Activated CD8-positive, alpha-beta memory T cell treated with anti-CD3 and anti-CD28 coated beads, Interleukin-2, amount 50 U/mL, for 24 hours (primary cell): ENCODE data around the gene PCMTD2.

Experiments
- DNase-seq: peaks from one replicate; pipeline ENCODE4 v3.0.0-alpha.2; 2020; ENCODE audit errors: extremely low read depth

Gene PCMTD2

DNA sequence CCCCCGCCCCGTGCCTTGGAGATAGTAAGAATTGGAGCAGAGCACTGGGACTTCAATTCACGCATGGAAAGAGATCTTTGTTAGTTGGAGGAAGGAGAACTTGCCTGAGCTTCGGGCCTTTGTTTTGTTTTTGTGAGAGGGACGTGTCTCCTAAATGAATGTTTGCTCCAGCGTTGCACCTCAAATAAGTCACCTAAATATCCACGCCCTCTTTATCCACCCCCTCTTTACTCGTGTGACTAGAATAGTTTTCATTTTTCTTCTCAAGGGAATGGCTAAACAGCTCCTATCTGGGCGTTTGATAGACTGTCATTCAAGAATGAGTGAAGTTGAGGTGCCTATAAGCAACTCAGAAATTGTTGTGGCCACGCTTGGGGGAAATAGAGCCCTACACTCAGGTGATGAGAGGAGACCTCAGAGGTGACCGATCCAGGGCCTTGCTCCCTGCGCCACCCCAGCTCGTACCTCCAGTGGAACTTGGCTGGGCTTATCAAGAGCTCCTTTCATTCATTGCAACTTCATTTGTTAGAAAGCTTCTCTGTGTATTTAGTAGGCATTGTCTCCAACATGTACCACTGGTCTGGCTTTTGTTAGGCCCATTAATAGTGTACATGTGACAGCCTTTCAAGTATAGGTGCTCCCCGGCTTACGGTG lies 861 bp downstream of the PCMTD2 start:
- DNase-seq = no peak

DNA sequence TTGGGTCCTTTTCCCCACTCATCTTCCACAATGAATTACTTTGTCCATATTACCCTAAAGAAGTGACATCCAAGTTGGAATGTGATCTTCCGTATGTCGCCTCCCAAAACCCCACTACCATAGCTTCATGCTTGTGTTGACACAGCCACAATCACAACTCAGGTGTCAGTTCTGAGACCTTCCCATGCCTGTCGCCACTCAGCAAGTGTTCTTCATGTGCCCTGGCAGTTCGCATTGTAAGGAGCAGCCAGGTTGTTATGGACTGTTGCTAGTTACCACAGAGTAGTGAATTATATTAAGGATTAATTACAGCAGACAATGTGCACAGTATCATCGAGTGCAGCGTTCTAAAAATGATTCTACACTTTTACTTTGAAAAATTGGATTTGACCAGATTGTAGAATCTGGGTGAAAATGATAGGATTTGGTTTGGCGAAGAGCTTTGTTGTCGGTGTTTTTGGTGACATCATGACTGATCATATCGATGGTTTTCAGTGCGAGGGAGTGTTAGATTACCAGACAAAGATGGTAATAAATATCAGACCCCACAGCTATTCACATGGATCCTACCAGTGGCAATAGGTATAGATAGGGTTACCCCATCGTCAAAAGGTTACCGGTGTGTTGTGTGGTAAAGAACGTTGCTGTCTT lies 1.7 kb downstream of the PCMTD2 start:
- no peak for DNase-seq

DNA sequence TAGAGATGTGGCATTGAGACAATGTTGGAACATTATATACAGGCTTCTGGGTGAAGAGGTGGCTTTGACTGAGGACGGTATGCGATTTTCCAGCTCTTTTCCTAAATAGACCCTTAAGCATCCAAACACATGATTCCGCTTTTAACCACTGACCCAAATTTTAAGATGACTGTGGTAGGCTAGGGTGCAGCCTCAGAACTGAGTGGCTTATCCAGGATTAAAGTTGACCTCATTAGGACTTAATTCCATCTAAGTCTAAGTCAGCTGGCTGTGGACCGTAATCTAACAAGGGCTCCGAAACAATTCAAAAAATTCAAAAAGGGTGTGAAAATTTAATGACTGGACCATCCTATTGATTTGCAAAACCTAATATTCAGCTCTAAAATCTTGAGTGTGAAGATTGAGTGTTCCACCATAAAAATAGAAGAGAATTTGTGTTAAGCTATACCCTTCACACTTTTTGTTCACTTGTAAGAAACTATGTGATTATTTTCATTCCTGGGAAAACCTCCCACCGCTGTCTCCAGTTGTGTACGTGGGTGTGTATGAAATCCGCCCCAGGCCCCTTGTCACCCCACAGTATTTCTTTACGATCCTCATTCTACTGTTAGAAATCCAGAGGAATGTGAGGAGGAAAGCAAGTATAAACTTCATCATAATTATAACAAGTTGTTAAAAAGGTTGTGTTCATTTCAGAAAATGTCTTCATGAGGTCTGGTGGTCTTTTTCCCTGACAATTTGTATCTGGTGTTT lies 2.7 kb downstream of the PCMTD2 start:
- no peak for DNase-seq

DNA sequence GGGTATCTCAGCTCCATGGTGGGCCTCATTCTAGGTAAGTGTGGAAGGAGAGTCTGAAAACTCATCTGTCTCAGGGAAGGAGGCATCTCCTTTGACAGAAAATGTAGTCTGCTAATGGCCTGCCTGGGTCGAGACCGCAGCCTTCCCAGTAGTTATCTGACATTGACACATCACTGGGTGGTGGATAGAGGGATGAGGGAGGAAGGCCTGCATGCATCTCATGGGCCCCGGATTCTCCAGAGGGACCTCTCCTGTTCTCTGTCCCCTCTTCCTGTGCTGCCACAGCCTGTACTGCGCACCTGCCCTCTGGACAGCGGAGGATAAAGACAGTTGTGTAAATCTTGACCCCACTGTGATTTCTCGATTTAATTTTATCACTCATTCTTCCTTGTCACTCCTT lies 4.7 kb downstream of the PCMTD2 start:
- no peak for DNase-seq

DNA sequence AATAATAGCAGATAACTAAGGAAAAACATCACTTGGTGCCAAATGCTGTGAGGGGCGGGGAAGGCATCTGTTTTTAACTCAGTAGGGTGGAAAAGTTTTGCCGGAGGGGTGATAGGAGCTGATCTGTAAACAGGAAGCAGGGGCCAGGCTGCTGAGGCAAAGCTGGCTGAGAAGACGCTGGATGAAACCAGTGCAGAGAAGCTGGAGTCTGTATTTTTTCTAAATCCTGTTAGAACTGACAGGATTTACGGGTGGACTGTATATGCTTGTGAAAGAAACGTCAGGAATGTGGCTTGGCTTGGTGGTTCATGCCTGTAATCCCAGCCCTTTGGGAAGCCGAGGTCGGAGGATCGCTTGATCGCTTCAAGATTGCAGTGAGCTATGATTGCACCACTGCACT lies 5.6 kb downstream of the PCMTD2 start:
- DNase-seq = no peak

DNA sequence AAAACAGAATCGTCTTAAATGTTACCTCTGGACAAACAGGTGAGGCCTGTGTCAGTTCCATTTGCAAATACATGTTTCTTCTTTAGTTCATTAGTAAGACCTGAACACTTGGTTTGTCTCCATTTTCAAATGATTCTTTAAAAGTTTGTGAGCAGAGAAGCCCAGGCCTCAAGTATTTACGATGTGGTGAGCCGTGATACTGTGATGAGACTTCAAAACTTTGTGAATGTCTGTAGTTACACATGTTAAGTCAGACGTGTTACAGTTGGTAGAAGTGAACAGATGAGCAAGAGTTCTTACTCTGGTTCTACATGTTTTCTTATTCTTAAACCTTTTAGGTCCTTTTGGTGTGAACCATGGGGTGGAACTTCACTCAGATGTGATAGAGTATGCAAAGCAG lies 8.5 kb downstream of the PCMTD2 start:
- DNase-seq = no peak

DNA sequence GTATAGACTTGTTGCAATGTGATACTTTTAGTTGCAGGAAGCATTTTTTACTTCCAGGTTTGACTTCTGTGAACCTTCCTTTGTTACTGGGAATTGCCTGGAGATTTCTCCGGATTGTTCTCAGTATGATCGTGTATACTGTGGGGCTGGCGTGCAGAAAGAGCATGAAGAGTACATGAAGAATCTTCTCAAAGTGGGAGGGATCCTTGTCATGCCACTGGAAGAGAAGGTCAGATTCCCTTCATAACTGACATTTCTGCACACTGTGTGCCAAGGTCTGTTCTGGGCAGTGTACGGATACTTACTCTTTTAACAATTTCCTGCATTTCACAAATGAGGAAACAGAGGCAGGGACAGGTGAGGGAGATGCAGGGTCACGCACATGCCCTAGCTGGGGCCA lies 9.7 kb downstream of the PCMTD2 start:
- no peak for DNase-seq

DNA sequence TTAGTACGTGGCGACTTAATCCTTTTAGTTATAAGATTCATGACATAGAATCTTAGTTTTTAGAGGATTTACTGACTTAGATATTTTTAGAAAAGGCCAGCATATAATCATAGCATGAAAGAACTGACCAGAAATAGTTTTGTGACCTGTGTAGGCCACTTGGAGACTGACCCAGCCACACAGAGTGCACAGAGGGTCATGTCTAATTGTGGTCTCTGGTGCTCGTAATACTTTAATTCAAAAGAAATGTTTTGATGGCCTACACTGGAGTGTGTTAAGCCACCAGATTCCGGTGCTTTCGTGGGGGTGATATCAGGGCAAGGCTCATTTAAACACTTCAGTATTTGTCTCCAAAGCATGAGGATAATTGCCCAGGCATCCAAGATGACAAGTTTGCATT lies 11.4 kb downstream of the PCMTD2 start:
- DNase-seq = no peak

DNA sequence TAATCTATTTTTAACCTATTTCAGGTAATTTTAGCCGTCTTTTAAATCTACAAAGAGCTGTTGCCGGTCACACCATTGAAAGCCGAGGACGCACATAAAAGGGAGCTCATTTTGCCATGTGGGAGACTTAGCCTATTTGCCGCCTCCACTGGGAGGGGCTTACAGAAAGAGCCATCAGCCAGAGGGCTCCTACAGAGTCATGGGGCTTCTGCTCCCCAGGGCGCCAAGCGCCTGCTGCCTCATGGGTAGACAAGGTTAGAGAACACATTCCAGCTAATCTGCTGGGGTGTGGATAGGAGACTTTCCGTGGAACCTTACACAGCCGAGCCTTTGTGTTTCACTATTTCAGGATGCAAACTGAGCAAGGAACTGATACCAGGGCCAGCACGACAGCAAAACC lies 12.6 kb downstream of the PCMTD2 start:
- no peak for DNase-seq

DNA sequence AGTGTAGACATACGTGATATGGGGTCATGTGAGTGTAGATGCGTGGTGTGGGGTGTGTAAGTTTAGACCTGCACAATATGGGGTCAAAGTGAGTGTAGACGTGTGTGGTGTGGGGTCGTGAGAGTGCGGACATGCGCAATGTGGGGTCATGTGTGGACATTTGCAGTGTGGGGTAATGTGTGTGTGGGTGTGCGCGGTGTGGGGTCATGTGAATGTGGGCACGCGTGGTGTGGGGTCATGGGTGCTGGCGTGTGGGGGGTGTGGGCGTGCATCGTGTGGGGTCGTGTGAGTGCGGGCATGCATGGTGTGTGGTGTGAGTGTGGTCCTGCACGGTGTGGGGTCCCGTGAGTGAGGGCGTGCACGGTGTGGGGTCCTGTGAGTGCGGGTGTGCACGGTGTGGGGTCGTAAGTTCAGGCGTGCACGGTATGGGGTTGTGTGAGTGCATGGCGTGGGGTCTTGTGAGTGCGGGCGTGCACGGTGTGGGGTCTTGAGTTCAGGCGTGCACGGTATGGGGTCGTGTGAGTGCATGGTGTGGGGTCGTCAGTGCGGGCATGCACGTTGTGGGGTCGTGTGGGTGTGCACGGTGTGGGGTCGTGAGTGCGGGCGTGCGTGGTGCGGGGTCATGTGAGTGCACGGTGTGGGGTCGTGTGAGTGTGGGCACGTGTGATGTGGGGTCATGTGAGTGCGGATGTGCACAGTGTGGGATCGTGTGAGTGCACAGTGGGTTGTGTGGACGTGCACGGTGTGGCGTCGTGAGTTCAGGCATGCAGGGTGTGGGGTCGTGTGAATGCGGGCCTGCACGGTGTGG lies 14.3 kb downstream of the PCMTD2 start:
- no peak for DNase-seq

DNA sequence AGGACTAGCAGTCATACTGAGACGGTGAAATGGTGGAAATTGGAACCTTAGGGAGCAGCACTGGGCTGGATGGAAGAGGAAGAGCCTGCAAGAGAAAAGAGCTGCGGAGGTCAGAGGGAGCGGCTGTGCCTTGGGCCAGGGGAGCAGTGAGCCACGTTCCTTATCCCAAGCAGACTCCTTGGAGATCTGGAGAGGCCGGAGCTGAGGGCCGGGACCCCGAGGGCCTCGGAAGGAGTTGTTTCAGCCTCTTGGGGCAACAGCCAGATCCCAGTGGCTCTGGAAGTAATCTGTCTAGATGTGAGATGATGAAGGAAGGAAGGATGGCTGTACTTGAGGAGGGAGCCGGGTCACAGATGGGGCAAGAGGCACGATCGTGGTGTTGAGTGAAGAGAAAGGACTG lies 16.1 kb downstream of the PCMTD2 start:
- no peak for DNase-seq

DNA sequence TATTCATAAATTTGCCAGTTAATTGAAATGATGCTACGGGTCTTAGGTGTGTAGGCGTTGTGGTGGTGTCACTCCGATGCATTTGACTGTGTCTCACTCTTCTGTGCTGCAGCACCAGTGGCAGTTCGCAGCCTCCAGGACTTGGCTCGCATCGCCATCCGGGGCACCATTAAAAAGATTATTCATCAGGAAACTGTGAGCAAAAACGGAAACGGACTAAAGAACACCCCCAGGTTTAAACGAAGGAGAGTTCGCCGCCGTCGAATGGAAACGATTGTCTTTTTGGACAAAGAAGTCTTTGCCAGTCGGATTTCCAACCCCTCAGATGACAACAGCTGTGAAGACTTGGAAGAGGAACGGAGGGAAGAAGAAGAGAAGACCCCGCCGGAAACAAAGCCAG lies 17.6 kb downstream of the PCMTD2 start:
- no peak for DNase-seq

DNA sequence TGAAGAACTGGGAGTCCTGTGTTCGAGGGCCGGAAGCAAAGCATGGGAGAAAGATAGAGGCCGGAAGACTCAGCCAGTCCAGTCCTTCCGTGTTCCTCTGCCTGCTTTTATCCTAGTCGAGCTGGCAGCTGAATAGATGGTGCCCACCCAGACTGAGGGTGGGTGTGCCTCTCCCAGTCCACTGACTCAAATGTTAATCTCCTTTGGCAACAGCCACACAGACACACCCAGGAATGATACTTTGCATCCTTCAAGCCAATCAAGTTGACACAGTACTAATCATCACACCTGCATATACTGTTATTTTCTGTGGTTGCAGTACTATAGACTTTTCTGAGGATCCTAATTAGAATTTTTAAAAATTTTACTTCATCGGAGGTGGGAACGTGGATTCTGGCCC lies 21.3 kb downstream of the PCMTD2 start:
- no peak for DNase-seq

DNA sequence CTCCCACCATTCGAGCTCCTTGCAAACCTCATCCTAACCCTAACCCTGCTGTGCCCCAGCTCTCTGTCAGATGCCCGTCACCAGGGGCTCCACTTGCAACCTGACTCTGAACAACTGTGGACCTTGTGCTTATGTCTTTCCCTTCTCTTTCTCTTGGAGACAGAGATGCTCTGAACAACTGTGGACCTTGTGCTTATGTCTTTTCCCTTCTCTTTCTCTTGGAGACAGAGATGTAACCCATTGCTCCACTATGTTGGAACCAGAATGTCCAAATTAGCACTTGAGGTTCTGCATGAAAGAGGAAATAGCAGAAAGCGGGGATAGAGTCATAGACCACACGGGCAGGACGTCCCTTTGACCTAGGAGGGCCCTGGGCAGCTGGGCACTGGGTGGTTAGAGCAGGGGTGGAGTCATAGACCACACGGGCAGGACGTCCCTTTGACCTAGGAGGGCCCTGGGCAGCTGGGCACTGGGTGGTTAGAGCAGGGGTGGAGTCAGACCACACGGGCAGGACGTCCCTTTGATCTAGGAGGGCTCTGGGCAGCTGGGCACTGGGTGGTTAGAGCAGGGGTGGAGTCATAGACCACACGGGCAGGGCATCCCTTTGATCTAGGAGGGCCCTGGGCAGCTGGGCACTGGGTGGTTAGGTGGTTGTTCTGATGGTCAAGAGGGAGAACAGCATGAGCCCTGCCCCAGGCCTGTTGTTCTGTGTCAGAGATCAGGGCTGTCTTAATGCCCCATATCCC lies 22.2 kb downstream of the PCMTD2 start:
- DNase-seq = no peak

DNA sequence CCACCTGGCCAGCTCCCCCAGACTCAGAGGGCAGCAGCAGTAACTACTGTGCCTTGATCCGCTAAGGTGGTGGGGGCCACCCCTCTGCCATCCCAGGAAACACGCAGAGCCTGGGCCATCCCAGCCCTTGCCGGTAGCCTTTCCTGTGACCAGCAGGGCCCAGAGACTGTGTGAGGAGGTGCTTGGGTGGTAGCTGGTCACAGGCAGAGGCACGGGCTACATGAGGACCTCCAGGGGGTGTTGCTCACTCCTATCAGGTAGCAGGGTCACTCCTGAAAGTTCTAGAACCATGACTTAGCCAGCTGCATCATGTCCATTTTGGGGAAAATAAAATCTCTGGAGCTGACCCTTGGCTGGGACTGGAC lies 22.8 kb downstream of the PCMTD2 start:
- no peak for DNase-seq

DNA sequence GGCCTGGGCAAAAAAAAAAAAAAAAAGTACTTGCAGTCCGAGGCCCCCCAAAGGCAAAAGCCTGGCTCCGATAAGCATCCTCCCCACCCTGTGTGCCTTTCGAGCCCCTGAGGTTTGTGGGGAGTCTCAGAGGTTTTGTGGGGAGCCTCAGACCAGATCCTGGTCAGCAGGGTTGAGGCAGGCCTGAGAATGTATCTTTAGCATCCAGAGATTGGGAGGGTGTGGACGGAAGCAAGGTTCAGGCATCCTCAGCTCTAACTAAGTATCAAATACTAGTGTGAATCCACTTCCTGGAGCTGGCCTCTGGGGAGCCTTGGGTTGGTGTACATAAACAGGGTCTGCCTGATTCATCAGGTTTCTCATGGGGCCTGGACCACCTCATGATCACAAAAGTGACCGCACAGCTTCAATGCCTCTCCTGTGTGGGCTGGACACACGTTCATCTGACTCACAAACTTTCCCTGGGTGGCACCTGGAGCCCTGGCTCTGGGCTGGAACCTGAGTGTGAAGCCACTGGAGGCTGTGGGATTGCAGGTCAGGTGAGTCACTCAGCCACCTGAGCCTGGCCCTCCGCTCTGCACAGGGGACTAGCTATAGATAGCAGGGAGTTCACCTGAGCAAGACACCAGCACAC lies 24.4 kb downstream of the PCMTD2 start:
- no peak for DNase-seq

DNA sequence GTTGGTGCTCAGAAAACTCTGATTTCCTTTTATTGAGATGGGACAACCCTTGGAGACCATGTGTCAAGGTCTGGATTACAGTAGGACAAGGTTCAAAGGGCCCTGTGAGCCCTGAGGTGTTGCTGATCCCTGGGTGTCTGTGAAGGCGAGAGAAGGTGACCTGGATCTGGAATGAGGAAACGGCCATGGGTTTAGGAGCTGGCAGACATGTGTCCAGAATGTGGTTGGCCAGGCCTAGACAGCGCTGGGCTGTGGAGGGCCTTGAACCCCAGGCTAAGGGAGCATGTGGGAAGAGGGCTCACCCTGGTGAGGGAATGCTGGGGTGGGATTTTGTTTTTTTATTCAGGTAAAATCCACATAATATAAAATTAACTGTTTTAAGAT lies 24.9 kb downstream of the PCMTD2 start:
- no peak for DNase-seq

DNA sequence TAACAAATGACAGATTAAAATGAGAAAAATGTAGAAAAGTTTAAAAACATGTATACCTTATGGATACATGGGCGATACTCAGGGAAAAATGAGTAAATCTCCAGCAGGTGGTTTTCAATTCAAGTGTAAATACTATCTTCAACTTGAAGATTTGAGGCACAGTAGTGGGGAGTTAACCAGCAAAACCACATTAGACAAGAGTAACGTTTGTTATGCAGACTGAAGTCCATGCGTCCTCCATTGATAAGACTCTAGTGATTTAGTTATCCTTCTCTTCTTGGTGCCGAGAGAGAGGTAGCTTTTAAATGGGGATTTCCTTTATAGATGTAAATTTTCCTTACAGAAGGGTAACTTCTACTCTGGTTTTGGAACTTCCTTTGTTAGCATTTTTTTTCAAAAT lies 28.1 kb downstream of the PCMTD2 start:
- DNase-seq = no peak

DNA sequence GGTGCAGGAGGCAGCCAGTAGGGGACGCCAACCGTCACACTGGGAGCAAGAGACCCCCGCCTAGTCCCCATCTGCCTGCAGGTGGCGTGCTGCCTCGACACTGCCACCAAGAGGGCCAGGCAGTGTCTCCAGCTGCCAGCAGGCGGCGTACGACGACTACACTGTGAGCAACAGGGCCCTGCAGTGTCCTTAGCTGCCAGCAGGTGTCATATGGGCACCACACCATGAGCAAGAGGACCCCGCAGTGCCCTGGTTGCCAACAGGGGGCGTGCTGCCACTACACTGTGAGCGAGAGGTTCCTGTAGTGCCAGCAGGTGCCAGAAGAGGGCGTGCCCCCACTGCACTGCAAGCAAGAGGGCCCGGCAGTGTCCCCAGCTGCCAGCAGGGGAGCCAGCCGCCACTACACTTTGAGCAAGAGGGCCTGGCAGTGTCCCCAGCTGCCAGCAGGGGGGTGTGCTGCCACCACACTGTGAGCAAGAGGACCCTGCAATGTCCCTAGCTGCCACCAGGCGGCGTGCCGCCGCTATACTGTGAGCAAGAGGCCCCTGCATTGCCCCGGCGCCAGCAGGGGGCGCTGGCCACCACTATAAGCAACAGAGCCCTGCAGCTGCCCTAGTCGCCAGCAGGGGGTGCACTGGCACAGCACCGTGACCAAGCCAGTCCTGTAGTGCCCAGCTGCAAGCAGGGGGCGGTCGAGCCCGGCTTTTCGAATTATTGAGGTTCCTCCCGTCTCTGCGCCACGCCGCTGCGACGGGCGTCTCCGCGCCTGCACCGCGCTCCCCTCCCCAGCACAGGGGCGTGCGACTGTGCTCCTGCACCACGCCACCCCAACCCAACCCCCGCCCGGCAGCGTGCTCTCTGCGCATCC lies 30.3 kb downstream of the PCMTD2 start:
- DNase-seq = peak; percentile 44
